ENCODE data around the gene CCL19. TPM values are rescaled to one million over a fixed set of nuclear protein-coding genes. Genes with fewer than 3 reads are reported as not detected.

Gene CCL19
- total and polyA plus RNA-seq, 2 of the 8 experiments (the other 6 are each of a cell fraction or from before 2014, with no cell fraction given), result not detected

Small RNA genes lying within 50 kb of the gene (small RNA-seq; reads per million reads assigned to genes)
- not detected for gene CCL27 (ENCODE audit: insufficient read depth)

Other genes starting within 250 kb of the CCL19 start
- gene FAM219A, start 232.7 kb downstream of the CCL19 start, total RNA-seq (2021; fragmentation: NEBNext Ultra II Directional; extraction: Animal tissue kit (Norgen Biotek cat#: 25700)), result 10.4 and 10.6 TPM in 2 replicates
- gene FAM219A, start 232.7 kb downstream of the CCL19 start, polyA plus RNA-seq (2011; rRNA removed), result 7.7 and 8.8 TPM in 2 replicates
- gene DNAI1, start 232.5 kb downstream of the CCL19 start, total RNA-seq (2021; fragmentation: NEBNext Ultra II Directional; extraction: Animal tissue kit (Norgen Biotek cat#: 25700)), result 0.37 and 1.1 TPM in 2 replicates
- gene DNAI1, start 232.5 kb downstream of the CCL19 start, polyA plus RNA-seq (2011; rRNA removed), result 0.35 and 0.54 TPM in 2 replicates
- gene ENHO, start 168.3 kb downstream of the CCL19 start, total RNA-seq (2021; fragmentation: NEBNext Ultra II Directional; extraction: Animal tissue kit (Norgen Biotek cat#: 25700)), result 12.2 and 14.1 TPM in 2 replicates
- gene ENHO, start 168.3 kb downstream of the CCL19 start, polyA plus RNA-seq (2011; rRNA removed), result 49.4 and 60.4 TPM in 2 replicates
- gene CNTFR, start 101.6 kb downstream of the CCL19 start, total RNA-seq (2021; fragmentation: NEBNext Ultra II Directional; extraction: Animal tissue kit (Norgen Biotek cat#: 25700)), result 1.2 and 1.5 TPM in 2 replicates
- 4.2 and 5.4 TPM in 2 replicates for gene CNTFR, start 101.6 kb downstream of the CCL19 start, polyA plus RNA-seq (2011; rRNA removed)
- 21.6 and 25.6 TPM in 2 replicates for gene RPP25L, start 79.2 kb downstream of the CCL19 start, total RNA-seq (2021; fragmentation: NEBNext Ultra II Directional; extraction: Animal tissue kit (Norgen Biotek cat#: 25700))
- 75.0 and 82.3 TPM in 2 replicates for gene RPP25L, start 79.2 kb downstream of the CCL19 start, polyA plus RNA-seq (2011; rRNA removed)
- 23.4 and 25.6 TPM in 2 replicates for gene DCTN3, start 70.8 kb downstream of the CCL19 start, total RNA-seq (2021; fragmentation: NEBNext Ultra II Directional; extraction: Animal tissue kit (Norgen Biotek cat#: 25700))
- gene DCTN3, start 70.8 kb downstream of the CCL19 start, polyA plus RNA-seq (2011; rRNA removed), result 37.8 and 39.2 TPM in 2 replicates
- gene ARID3C, start 62.2 kb downstream of the CCL19 start, total RNA-seq (2021; fragmentation: NEBNext Ultra II Directional; extraction: Animal tissue kit (Norgen Biotek cat#: 25700)), result not detected in 2 replicates
- gene ARID3C, start 62.2 kb downstream of the CCL19 start, polyA plus RNA-seq (2011; rRNA removed), result 0.08 and 0.25 TPM in 2 replicates
- gene SIGMAR1, start 53.5 kb downstream of the CCL19 start, total RNA-seq (2021; fragmentation: NEBNext Ultra II Directional; extraction: Animal tissue kit (Norgen Biotek cat#: 25700)), result 84.2 and 86.8 TPM in 2 replicates
- gene SIGMAR1, start 53.5 kb downstream of the CCL19 start, polyA plus RNA-seq (2011; rRNA removed), result 134 and 169 TPM in 2 replicates
- gene GALT, start 44.6 kb downstream of the CCL19 start, total RNA-seq (2021; fragmentation: NEBNext Ultra II Directional; extraction: Animal tissue kit (Norgen Biotek cat#: 25700)), result 21.1 and 21.9 TPM in 2 replicates
- 50.4 and 50.6 TPM in 2 replicates for gene GALT, start 44.6 kb downstream of the CCL19 start, polyA plus RNA-seq (2011; rRNA removed)
- 5.1 and 5.5 TPM in 2 replicates for gene IL11RA, start 39.1 kb downstream of the CCL19 start, total RNA-seq (2021; fragmentation: NEBNext Ultra II Directional; extraction: Animal tissue kit (Norgen Biotek cat#: 25700))
- gene IL11RA, start 39.1 kb downstream of the CCL19 start, polyA plus RNA-seq (2011; rRNA removed), result 9.1 and 10.5 TPM in 2 replicates
- gene CCL27, start 28.6 kb downstream of the CCL19 start, total RNA-seq (2021; fragmentation: NEBNext Ultra II Directional; extraction: Animal tissue kit (Norgen Biotek cat#: 25700)), result not detected in 2 replicates
- 0.28 and 0.42 TPM in 2 replicates for gene CCL27, start 28.6 kb downstream of the CCL19 start, polyA plus RNA-seq (2011; rRNA removed)
- gene CCL21, start 18.9 kb upstream of the CCL19 start, total RNA-seq (2021; fragmentation: NEBNext Ultra II Directional; extraction: Animal tissue kit (Norgen Biotek cat#: 25700)), result not detected in 2 replicates
- not detected in 2 replicates for gene CCL21, start 18.9 kb upstream of the CCL19 start, polyA plus RNA-seq (2011; rRNA removed)